Measurements from ENCODE around the gene C9orf50. TPM values are rescaled to one million over a fixed set of nuclear protein-coding genes. Genes with fewer than 3 reads are reported as not detected.

The C9orf50 gene
- total RNA-seq, 1 experiment from 2014 or later = not detected

DNA sequence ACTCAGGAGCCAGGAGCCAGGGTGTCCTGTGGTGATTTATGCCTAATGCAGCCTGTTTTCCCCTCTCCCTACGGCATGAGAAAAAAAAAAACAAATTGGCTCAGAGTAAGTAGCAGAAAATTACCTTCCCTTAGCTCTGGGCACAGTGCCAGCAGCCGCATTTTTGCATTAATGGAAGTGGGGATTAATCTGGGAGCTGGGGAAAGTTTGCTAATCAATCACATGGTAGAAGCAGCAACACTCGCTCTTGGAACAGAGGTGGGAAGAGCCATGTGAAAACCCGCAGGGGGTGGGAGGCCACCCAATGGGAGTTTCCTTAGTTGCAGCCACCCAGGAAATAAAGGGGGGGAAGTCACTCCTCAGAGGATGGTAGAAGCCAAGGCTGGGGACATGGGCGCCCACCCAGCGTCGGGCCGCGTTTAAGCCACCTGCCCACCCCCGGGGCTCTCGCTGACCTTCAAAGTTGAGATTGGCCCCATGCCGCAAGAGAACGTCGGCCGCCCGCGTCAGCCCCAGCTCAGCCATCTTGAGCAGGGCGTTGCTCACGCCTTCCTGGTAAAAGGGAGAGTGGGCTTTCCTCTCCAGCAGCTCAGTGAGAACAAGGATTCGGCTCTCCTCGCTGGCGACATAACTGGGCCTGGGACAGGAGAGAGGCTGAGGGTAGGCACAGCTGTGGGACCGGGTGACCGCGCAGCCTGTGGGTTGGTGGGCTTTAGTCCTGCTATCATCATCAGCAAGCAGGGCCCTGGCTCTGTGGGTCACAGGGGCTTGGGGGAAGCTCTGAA is 19.4 kb upstream of the C9orf50 start:
- TF ChIP-seq SIN3A (IDR thresholded peaks at IDR 0.05; ENCODE audit: borderline replicate concordance, insufficient read depth, low read depth, low read length) (no peak), REST (IDR thresholded peaks at IDR 0.05; ENCODE audit: insufficient read depth in 1 of 2, low read depth in 2 of 2, low read length in 1 of 2) (no peak), POLR2AphosphoS5 (IDR thresholded peaks at IDR 0.05; ENCODE audit: low read depth, low read length) (no peak), CTCF (IDR thresholded peaks at IDR 0.05) (no peak), TCF7L2 (IDR thresholded peaks at IDR 0.05; ENCODE audit: low read depth, low read length) (no peak)
- POLR2A ChIA-PET = interaction anchor here (0.5 kb wide), 1 partner anchor 463 kb away, joined by 4 read pairs; no protein-coding TSS in a partner anchor
- CTCF ChIA-PET = interaction anchor here (0.6 to 1.1 kb wide), 2 partner anchors 31 to 146 kb away, joined by 3 to 5 read pairs; no protein-coding TSS in a partner anchor
- no peaks in the 10 kb centered on the region for H3K27me3 ChIP-seq (ENCODE audit: control insufficient read depth, insufficient read depth, low read length)
- in situ Hi-C loops (cut with HindIII; ENCODE audit: low pct_unique_long_range_greater_than_20kb, low sequenced_read_pairs) (no loop called here), intact Hi-C loops (cut with micrococcal nuclease; ENCODE audit: unreplicated experiment) (loop anchor here (5.0 kb wide), 2 partner anchors 77 to 142 kb away; no protein-coding TSS in a partner anchor)
- no peaks in the 10 kb centered on the region for H3K4me1 ChIP-seq (ENCODE audit: control insufficient read depth, insufficient read depth, low read length)
- ATAC-seq = no peak
- peak overlapping the region; percentile 17; the same call in 1 of the 2 replicates for H3K27ac ChIP-seq (ENCODE audit: low read length)
- BruUV-seq (replicated peaks) = no TSS peak
- H3K9me3 ChIP-seq (ENCODE audit: control insufficient read depth, insufficient read depth, low read depth, low read length) = no peaks in the 10 kb centered on the region
- peak overlapping the region; percentile 80 to 84 for H3K4me3 ChIP-seq (ENCODE audit: low read depth in 2 of 2, low read length in 2 of 2)
- DNase-seq (ENCODE audit: low read depth, low spot score) = no peak
- no peaks in the 10 kb centered on the region; the same call in 1 of the 2 replicates for H3K36me3 ChIP-seq (ENCODE audit: control insufficient read depth, insufficient read depth, low read length)

GRCh38 chr9:129639756-129640085 is 18.8 kb upstream of the C9orf50 start:
- no peak overlapping the region for H3K27ac ChIP-seq (ENCODE audit: low read length)
- intact Hi-C loops (cut with micrococcal nuclease; ENCODE audit: unreplicated experiment) = loop anchor here (5.0 kb wide), 2 partner anchors 78 to 143 kb away; no protein-coding TSS in a partner anchor
- no peaks in the 10 kb centered on the region for H3K4me1 ChIP-seq (ENCODE audit: control insufficient read depth, insufficient read depth, low read length)
- TF ChIP-seq REST (IDR thresholded peaks at IDR 0.05; ENCODE audit: insufficient read depth in 1 of 2, low read depth in 2 of 2, low read length in 1 of 2) (no peak), CTCF (IDR thresholded peaks at IDR 0.05) (no peak), TCF7L2 (IDR thresholded peaks at IDR 0.05; ENCODE audit: low read depth, low read length) (no peak), SIN3A (IDR thresholded peaks at IDR 0.05; ENCODE audit: borderline replicate concordance, insufficient read depth, low read depth, low read length) (no peak), POLR2AphosphoS5 (IDR thresholded peaks at IDR 0.05; ENCODE audit: low read depth, low read length) (no peak)
- ATAC-seq (no peak), DNase-seq (ENCODE audit: low read depth, low spot score) (no peak)
- H3K9me3 ChIP-seq (ENCODE audit: control insufficient read depth, insufficient read depth, low read depth, low read length) = no peaks in the 10 kb centered on the region
- no peak overlapping the region for H3K4me3 ChIP-seq (ENCODE audit: low read depth in 2 of 2, low read length in 2 of 2)
- H3K27me3 ChIP-seq (ENCODE audit: control insufficient read depth, insufficient read depth, low read length) = no peaks in the 10 kb centered on the region
- POLR2A ChIA-PET = interaction anchor here (0.5 kb wide), 1 partner anchor 462 kb away, joined by 4 read pairs; no protein-coding TSS in a partner anchor
- in situ Hi-C loops (cut with HindIII; ENCODE audit: low pct_unique_long_range_greater_than_20kb, low sequenced_read_pairs) = no loop called here
- CTCF ChIA-PET = interaction anchor here (0.6 to 1.1 kb wide), 2 partner anchors 31 to 145 kb away, joined by 3 to 5 read pairs; no protein-coding TSS in a partner anchor
- no TSS peak for BruUV-seq (replicated peaks)
- H3K36me3 ChIP-seq (ENCODE audit: control insufficient read depth, insufficient read depth, low read length) = no peaks in the 10 kb centered on the region; the same call in 1 of the 2 replicates

All from Panc1 (cell line).